Effector CD8-positive, alpha-beta T cell (primary cell): ENCODE measurements around the gene DIP2C.
"Not testable (repeated sequence)": the region's sequence is repeated elsewhere in the genome, so short reads cannot be mapped to it uniquely, and the experiment has no call there.

ENCODE experiments used
- DNase-seq: peaks from one replicate; lab custom pipeline; 2025; lab: John Stamatoyannopoulos, UW

Gene DIP2C

GRCh38 chr10:306007-306674 lies 383.3 kb downstream of the DIP2C start:
- no peak for DNase-seq

- DNase-seq: no peak
Measured at GRCh38 chr10:305034-305433, 384.4 kb downstream of the DIP2C start.

GRCh38 chr10:301536-301935 lies 387.9 kb downstream of the DIP2C start:
- DNase-seq: no peak

- not testable (repeated sequence) for DNase-seq
Measured at GRCh38 chr10:300580-300979, 388.9 kb downstream of the DIP2C start.

GRCh38 chr10:299969-300368 lies 389.5 kb downstream of the DIP2C start:
- no peak for DNase-seq

GRCh38 chr10:299512-299911 lies 390.0 kb downstream of the DIP2C start:
- no peak for DNase-seq

- DNase-seq: no peak
Measured at GRCh38 chr10:298033-298432, 391.4 kb downstream of the DIP2C start.

GRCh38 chr10:297567-297966 lies 391.9 kb downstream of the DIP2C start:
- DNase-seq: no peak

- DNase-seq: no peak
Measured at GRCh38 chr10:293636-294035, 395.8 kb downstream of the DIP2C start.

- DNase-seq: no peak
Measured at GRCh38 chr10:290026-290725, 399.3 kb downstream of the DIP2C start.

- DNase-seq: no peak
Measured at GRCh38 chr10:289581-289980, 399.9 kb downstream of the DIP2C start.

GRCh38 chr10:288316-289200 lies 400.9 kb downstream of the DIP2C start:
- DNase-seq: no peak

- no peak for DNase-seq
Measured at GRCh38 chr10:287814-288213, 401.7 kb downstream of the DIP2C start.

- no peak for DNase-seq
Measured at GRCh38 chr10:287026-287709, 402.3 kb downstream of the DIP2C start.

GRCh38 chr10:285216-285615 lies 404.3 kb downstream of the DIP2C start:
- no peak for DNase-seq

GRCh38 chr10:283916-284356 lies 405.5 kb downstream of the DIP2C start:
- DNase-seq: no peak

- DNase-seq: no peak
Measured at GRCh38 chr10:283140-283479, 406.4 kb downstream of the DIP2C start.

GRCh38 chr10:282294-283139 lies 407.0 kb downstream of the DIP2C start:
- DNase-seq: no peak

- no peak for DNase-seq
Measured at GRCh38 chr10:279655-280054, 409.8 kb downstream of the DIP2C start.

GRCh38 chr10:279232-279631 lies 410.2 kb downstream of the DIP2C start:
- no peak for DNase-seq

GRCh38 chr10:278707-279106 lies 410.8 kb downstream of the DIP2C start:
- DNase-seq: no peak
